GM18505 (cell line): Measurements from ENCODE around the gene ITGA1.

Source experiments
- ATAC-seq: cut with Tn5 transposase; IDR thresholded peaks from one replicate; pipeline ENCODE4 v1.9.1; 2021; ENCODE audit not compliant: unreplicated experiment
- POLR2A ChIP-seq: IDR thresholded peaks from 4 replicates; pipeline ENCODE4 v1.6.1; 2011; ENCODE audit warnings: borderline replicate concordance; ENCODE audit not compliant: insufficient read depth, insufficient read length; ENCODE audit errors: extremely low read depth

Gene ITGA1

GRCh38 chr5:52779213-52779612 lies 8.5 kb upstream of the ITGA1 start:
- no peak for TF ChIP-seq POLR2A
- no peak for ATAC-seq

DNA sequence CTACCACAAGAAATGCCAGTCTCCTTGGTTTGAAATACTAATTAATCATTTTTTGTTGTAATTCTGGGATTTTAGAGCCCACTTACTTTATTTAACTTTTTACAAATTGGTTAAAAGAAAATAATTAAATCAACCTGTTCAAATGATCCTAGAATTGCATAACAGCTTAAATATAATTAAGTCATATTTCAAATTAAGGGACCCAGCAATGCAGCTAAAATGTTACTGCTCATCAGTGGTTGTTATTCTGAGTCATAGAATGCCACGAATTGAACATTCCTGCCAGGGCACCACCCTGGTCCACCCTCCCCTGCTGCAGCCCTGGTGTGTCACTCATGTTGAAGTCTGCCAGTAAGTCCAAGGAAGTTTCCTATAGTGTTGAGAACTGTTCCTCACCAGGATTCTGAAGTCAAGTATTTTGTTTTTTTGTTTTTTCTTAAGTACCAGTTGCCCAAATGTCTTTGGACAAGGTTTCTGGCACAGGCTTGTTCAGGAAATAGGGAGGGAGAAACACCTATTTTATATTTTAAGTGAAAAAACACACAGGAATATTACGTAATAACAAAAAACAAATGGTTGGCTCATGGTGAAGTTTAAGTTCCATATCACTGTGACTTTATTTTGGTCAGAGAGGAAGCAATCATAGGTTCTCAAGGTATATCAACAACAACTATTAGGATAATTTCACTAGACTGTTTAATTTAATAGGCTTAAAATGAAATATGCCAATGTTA lies 4.3 kb upstream of the ITGA1 start:
- ATAC-seq: no peak
- no peak for TF ChIP-seq POLR2A

DNA sequence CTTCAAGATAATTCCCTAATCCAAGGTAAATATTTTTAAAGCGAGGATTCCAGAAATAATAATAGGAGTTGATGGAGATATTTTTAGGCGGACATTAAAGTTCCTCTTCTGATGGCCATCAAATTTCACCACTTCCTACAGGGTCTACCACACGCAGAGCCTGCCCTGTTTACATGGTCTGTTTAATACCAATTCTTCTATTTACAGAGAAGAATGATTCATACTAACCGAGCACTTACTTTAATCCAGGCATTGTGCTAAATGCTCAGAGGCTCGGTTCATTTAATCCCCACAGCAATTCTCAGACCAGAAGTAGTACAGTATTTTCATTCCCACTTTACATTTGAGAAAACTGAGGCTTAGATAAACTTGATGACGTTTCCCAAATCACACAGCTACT lies 3.0 kb upstream of the ITGA1 start:
- TF ChIP-seq POLR2A: no peak
- no peak for ATAC-seq

- no peak for ATAC-seq
- TF ChIP-seq POLR2A: no peak
These were observed 1.3 kb upstream of the ITGA1 start for GRCh38 chr5:52786391-52786790.

GRCh38 chr5:52786949-52787599 lies 642 bp upstream of the ITGA1 start:
- no peak for TF ChIP-seq POLR2A
- no peak for ATAC-seq

- no peak for ATAC-seq
- TF ChIP-seq POLR2A: no peak
These were observed 747 bp downstream of the ITGA1 start for GRCh38 chr5:52788505-52788821.

DNA sequence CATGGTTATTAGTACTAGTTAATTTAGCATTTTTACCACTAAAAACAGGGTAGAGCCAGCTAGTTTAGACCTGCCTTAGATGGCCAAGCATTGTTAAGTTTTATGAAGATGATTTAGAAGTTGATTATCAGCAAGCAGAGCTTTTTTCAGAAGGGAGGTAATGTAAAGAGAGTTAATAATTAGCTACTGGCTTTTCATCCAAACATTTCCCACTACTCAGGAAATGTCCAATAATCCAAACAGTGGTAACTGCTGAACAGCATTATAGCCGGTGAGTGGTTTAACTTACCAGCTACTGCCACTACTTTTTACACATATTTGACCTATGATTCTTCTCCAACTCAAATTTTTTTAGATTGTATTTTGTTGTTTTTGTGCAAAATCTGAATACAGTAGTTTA lies 1.7 kb downstream of the ITGA1 start:
- no peak for ATAC-seq
- no peak for TF ChIP-seq POLR2A

DNA sequence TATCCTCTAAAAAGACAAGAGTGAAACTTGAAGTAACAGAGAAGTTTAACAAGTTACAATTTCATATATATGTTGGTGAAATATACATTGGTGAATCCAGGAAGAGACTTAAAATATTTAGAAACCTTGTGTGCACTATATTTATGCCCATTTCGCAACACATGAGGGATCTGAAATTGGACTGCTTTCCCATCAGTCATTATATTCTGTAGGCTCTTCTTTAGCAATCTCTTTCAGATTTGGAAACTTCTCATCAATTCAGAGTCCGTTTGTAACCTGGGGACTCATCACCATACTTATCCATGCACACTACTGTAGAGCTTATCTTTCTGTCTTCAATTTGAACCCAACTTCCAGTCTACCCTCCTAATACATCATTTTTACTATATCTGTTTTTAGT lies 2.1 kb downstream of the ITGA1 start:
- no peak for TF ChIP-seq POLR2A
- ATAC-seq: no peak

DNA sequence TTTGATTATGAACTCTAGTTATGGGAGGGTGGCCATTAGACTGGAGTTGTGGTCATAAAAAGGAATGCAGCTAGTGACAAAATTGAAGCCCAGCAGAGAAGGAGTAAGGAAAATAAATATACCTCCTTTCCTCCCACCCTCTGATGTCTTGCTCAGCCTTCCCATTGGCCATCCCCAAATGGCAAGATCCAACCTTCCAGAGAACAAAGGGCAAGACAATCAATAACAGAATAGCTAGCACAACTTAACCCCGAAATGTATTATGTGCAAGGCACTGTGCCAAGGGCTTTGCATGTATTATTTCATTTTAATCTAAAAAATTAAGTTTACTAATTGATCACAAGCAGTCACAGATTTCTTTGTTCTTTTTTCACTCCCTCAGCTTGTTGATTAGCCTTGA lies 3.6 kb downstream of the ITGA1 start:
- no peak for TF ChIP-seq POLR2A
- no peak for ATAC-seq

- no peak for TF ChIP-seq POLR2A
- ATAC-seq: no peak
These were observed 6.8 kb downstream of the ITGA1 start for GRCh38 chr5:52794519-52794918.

GRCh38 chr5:52796031-52796430 lies 8.3 kb downstream of the ITGA1 start:
- TF ChIP-seq POLR2A: no peak
- no peak for ATAC-seq

- TF ChIP-seq POLR2A: no peak
- no peak for ATAC-seq
These were observed 8.9 kb downstream of the ITGA1 start for GRCh38 chr5:52796516-52797103.

GRCh38 chr5:52798938-52799337 lies 11.2 kb downstream of the ITGA1 start:
- TF ChIP-seq POLR2A: no peak
- ATAC-seq: no peak

- ATAC-seq: peak; percentile 20
- no peak for TF ChIP-seq POLR2A
These were observed 11.8 kb downstream of the ITGA1 start for GRCh38 chr5:52799358-52799982.
